Left ventricle myocardium inferior (tissue), 1 donor: ENCODE results near the gene OPCML. TPM values are rescaled to one million over a fixed set of nuclear protein-coding genes. Genes with fewer than 3 reads are reported as not detected.

Experiments used
- DNase-seq: peaks from one replicate; pipeline ENCODE4 v3.0.0-alpha.2; 2020
- H3K27ac ChIP-seq: fragments of 200-600 bp; replicated peaks from 2 replicates; pipeline ENCODE4 v1.8.0; 2021
- H3K27me3 ChIP-seq: fragments of 200-600 bp; 2 replicates; pipeline ENCODE4 v1.8.0; 2021; ENCODE audit warnings: low read depth
- H3K36me3 ChIP-seq: fragments of 200-600 bp; 2 replicates; pipeline ENCODE4 v1.8.0; 2021
- H3K4me1 ChIP-seq: fragments of 200-600 bp; 2 replicates; pipeline ENCODE4 v1.8.0; 2021
- H3K4me3 ChIP-seq: fragments of 200-600 bp; 2 replicates; pipeline ENCODE4 v1.8.0; 2021; ENCODE audit warnings: mild to moderate bottlenecking, moderate library complexity
- H3K9me3 ChIP-seq: fragments of 200-600 bp; replicated peaks from 2 replicates; pipeline ENCODE4 v1.8.0; 2021
- intact Hi-C: fragments of 100-400 bp; cut with micrococcal nuclease; formaldehyde crosslinking; loops from one replicate; pipeline ENCODE4 v1.11.0; 2022
- total RNA-seq: library from RNA; stranded (reverse); fragmentation: NEBNext Ultra II Directional; extraction: Animal tissue kit (Norgen Biotek cat#: 25700); gene quantifications from one replicate; pipeline ENCODE4 v1.2.1, GENCODE V29; 2021
- TF ChIP-seq, protein P1 (sequence below): fragments of 200-600 bp; IDR thresholded peaks from 2 replicates; pipeline ENCODE4 v1.8.0; 2021; ENCODE audit warnings: antibody characterized with exemption, mild to moderate bottlenecking, borderline replicate concordance
- donor health status: DM: no; HTN: yes; CAD: no; lungs with severe emphysema.

OPCML gene
- total RNA-seq, 1 donor from 2014 or later = 0.63 TPM

DNA sequence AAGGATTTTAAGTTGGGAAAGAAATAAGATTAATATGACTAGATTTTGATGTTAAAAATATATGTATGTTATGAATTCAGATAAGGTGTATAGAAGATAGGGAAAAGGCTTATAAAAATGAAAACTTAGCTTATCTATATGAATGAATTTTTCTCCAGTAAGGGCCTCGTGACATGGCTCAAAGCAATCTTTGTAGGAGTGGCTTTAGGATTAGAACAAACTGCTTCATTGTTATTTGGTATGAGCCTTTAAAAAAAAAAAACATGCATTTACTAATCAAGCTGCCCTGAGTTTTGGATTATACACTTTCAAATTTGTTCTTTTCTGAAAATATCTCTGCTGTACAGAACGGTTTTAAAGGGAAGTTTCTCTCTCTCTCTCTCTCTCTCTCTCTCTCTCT lies 905.9 kb downstream of the OPCML start:
- H3K4me1 ChIP-seq = no peaks in the 10 kb centered on the region

DNA sequence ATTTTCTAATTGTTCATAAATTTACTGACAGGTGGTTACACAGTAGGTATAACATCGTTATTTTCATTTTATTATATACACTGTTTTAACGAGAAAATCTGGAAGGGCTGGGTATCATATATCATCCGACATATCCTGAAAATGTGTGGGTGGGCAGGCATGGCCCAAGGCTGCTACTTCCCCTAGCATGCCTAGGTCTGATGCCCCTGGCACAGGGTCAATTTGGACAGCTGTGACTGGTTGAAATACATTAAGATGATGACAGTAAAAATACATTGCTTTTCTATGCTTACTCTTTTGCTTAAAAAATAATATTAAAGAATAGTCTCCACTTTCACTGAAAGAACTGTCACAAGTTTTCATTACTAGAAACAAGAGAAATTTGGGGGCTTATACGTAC lies 908.8 kb downstream of the OPCML start:
- Histone ChIP-seq H3K27me3 (no peaks in the 10 kb centered on the region), H3K9me3 (no peaks in the 10 kb centered on the region), H3K4me3 (no peak overlapping the region), H3K4me1 (no peaks in the 10 kb centered on the region), H3K36me3 (no peaks in the 10 kb centered on the region), H3K27ac (no peak overlapping the region)
- intact Hi-C loops = no loop called here
- no peak for DNase-seq
- TF ChIP-seq, protein P1, sequence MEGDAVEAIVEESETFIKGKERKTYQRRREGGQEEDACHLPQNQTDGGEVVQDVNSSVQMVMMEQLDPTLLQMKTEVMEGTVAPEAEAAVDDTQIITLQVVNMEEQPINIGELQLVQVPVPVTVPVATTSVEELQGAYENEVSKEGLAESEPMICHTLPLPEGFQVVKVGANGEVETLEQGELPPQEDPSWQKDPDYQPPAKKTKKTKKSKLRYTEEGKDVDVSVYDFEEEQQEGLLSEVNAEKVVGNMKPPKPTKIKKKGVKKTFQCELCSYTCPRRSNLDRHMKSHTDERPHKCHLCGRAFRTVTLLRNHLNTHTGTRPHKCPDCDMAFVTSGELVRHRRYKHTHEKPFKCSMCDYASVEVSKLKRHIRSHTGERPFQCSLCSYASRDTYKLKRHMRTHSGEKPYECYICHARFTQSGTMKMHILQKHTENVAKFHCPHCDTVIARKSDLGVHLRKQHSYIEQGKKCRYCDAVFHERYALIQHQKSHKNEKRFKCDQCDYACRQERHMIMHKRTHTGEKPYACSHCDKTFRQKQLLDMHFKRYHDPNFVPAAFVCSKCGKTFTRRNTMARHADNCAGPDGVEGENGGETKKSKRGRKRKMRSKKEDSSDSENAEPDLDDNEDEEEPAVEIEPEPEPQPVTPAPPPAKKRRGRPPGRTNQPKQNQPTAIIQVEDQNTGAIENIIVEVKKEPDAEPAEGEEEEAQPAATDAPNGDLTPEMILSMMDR = no peak

More for the DNA sequence above, 905.9 kb downstream of the OPCML start:
- intact Hi-C loops = no loop called here
- Histone ChIP-seq H3K27ac (no peak overlapping the region), H3K36me3 (no peaks in the 10 kb centered on the region), H3K9me3 (peaks cover 9% of the 10 kb centered on the region), H3K27me3 (no peaks in the 10 kb centered on the region), H3K4me3 (no peak overlapping the region)
- TF ChIP-seq, protein P1 = no peak
- no peak for DNase-seq

GRCh38 chr11:132621976-132622580 lies 910.2 kb downstream of the OPCML start:
- no peaks in the 10 kb centered on the region for H3K9me3 ChIP-seq
- H3K36me3 ChIP-seq = no peaks in the 10 kb centered on the region
- no peaks in the 10 kb centered on the region for H3K27me3 ChIP-seq
- intact Hi-C loops = no loop called here
- H3K4me3 ChIP-seq = no peak overlapping the region
- H3K4me1 ChIP-seq = no peaks in the 10 kb centered on the region
- TF ChIP-seq, protein P1 = no peak
- DNase-seq = no peak
- H3K27ac ChIP-seq = no peak overlapping the region

DNA sequence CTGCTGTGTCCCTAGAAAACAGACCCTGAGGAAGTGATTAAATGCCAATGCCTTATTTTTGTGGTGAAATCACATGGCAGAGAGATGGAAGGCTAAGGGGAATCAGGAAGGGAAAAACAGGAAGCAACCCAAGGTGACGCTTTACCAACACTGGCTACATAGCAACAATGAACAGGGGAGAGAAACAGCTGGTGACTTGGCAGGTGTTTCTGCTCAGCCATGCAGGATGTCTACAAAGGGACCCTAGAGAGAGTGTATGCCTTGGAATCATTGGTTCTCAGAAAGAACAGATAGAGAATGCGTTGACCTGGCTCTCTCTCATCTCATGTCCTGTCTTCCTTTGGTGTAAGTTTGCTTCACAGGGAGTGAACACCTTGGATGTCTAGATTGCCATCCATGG lies 911.9 kb downstream of the OPCML start:
- H3K27me3 ChIP-seq = no peaks in the 10 kb centered on the region
- TF ChIP-seq, protein P1 = no peak
- DNase-seq = no peak
- no peaks in the 10 kb centered on the region for H3K9me3 ChIP-seq
- no peaks in the 10 kb centered on the region for H3K36me3 ChIP-seq
- intact Hi-C loops = no loop called here
- no peaks in the 10 kb centered on the region for H3K4me1 ChIP-seq
- no peak overlapping the region for H3K4me3 ChIP-seq
- no peak overlapping the region for H3K27ac ChIP-seq

DNA sequence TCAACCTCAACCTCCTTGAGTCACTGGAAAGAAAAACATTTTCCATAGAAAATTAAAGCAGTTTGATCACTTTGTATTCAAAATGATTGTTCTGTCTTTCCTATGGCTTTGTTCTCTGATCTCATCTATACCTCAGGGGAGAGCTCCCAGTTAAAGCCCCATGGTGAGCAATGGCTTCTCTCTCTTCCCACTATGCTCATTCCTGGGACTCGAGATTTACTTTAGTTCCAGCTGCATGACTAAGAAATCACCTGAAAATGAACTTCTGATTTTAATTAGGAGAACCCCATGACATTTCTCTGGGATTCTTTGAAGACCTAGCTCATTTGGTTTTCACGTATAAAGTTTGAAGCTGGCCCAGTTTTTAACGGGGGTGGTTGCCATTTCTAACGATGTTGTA lies 921.5 kb downstream of the OPCML start:
- no peaks in the 10 kb centered on the region for H3K36me3 ChIP-seq
- no peaks in the 10 kb centered on the region for H3K4me1 ChIP-seq
- no peak for DNase-seq
- no peaks in the 10 kb centered on the region for H3K27me3 ChIP-seq
- no peaks in the 10 kb centered on the region for H3K9me3 ChIP-seq
- TF ChIP-seq, protein P1 = no peak
- H3K4me3 ChIP-seq = no peak overlapping the region
- H3K27ac ChIP-seq = no peak overlapping the region
- intact Hi-C loops = no loop called here

GRCh38 chr11:132610216-132610615 lies 922.1 kb downstream of the OPCML start:
- Histone ChIP-seq H3K27ac (no peak overlapping the region), H3K9me3 (no peaks in the 10 kb centered on the region), H3K4me1 (no peaks in the 10 kb centered on the region), H3K36me3 (no peaks in the 10 kb centered on the region), H3K27me3 (no peaks in the 10 kb centered on the region), H3K4me3 (no peak overlapping the region)
- intact Hi-C loops = no loop called here
- TF ChIP-seq, protein P1 = no peak
- DNase-seq = no peak
